ENCODE data around the gene ADPRM. TPM values are rescaled to one million over a fixed set of nuclear protein-coding genes. Genes with fewer than 3 reads are reported as not detected.

ADPRM gene, protein sequence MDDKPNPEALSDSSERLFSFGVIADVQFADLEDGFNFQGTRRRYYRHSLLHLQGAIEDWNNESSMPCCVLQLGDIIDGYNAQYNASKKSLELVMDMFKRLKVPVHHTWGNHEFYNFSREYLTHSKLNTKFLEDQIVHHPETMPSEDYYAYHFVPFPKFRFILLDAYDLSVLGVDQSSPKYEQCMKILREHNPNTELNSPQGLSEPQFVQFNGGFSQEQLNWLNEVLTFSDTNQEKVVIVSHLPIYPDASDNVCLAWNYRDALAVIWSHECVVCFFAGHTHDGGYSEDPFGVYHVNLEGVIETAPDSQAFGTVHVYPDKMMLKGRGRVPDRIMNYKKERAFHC
- 9.1 and 12.7 TPM in 2 replicates for total RNA-seq

DNA sequence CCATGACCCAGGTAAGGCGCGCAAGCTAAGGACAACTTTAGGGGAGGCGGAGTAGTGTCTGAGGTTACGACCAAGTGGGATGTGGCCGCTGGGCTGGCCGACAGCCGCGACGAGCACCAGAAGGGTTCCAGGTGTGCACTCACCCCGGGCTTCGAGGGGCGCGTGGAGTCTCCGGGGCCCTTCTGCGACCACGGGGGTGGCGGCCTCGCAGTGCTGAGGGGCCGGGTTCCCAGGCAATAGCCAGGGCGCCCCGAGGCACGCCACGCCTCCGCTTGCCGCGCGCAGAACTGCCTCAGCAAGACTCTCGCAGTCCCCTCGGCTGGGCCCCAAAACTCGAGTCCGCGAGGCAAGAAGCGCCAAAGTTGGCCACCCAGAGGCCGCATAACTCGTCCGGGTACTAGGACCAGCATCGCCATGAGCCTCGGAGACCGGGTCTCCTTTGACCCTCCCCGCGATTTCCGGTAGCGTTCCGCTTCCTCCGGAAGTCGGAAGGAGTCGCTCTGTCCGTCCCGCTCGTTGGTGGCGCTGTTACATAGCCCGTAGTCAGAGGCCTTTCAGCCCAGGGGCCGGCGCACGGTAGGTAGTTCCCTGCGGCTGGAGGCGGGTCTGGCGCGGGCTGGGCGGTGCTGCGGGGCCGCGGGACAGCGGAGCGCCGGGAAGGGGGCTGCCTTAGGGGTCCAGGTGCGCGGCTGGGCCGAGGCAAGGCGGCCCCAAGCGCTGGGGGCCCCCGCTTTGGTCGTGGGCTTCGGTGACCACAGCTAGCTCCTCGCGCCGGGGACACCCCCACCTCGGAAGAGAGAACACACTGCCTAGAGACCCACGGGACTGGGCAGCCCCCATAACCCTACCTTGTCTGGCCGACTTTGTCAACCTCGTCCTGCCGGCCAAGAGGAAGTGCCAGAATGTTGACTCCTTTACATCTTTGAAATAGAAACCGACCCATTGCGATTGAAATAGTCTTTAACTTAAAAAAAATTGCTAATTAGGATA lies at the start of gene ADPRM, which contains the start of gene SCO1:
ADPRM (plus strand) TSS at position 503 of the 990 bp plus-strand sequence. CDS start 7,333 bp downstream, outside the sequence.
SCO1 (minus strand) TSS at position 442 of the 990 bp plus-strand sequence; CDS start at position 416, 26 bp downstream.

DNA sequence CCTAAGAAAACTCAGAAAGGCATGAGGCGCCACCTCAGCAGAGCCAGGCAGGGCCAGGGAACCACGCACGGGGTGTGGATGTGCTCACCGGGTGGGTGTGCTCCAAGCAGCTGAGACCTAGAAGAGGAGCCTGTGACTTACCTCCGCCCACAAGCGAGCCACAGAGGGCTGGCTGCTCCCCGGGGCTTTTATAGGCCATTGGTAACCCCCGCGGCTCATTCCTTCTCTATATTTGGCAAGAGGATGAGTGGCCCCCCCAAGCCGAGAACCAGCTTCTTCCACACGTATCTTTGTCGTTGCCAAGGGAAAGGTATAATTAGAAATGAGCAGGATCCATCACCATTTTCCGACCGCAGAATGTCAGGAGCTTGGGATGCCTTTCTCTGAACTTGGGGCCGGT lies 40.2 kb upstream of the ADPRM start, which contains the start of gene MYH3:
MYH3 (minus strand) TSS at position 162 of the 400 bp plus-strand sequence. CDS start 2,245 bp downstream, outside the sequence.

DNA sequence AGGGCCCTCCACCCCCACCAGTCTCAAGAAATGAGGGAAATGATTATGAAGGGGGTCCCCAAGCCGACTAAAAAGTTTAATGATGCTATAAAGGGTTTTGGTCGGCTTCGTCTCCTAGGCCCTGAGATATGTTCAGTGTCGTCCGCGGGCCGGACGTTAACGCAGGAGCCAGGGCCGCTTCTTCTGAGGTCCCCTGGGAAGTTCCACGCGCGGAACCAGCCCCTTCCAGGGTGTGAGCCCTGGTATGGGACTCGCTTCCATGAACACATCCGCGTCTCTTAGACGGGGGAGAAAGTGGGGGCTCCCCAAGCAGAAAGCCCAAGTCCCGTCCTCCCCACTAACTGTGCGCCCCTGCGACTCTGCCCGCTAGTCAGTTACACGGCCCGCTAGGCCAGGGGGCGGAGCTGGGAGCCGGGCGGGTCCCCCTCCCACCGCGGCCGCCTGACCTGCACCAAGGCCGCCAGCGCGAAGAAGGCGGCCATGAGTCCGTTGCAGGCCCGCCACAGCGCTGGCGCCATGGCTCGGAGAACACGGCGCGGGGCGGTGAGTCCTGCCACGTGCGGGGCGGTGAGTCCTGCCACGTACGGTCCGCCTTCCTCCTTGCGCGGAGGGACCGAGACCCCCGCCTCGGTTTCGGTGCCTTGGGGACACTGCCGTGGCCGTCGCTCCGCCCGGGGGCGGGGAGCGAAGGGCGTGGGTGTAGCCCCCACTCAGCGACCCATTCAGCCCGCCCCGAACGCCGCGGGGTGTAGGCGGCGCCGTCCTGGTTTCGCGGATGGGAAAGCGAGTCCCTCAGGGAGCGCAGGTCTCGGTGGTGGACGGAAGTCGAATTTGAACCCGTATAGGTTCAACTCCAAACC lies 32.2 kb downstream of the ADPRM start, which contains the start of gene TMEM220:
TMEM220 (minus strand) TSS at position 690 of the 860 bp plus-strand sequence; CDS start at position 518, 172 bp downstream.

Other genes starting within 250 kb of the ADPRM start
- not detected in 2 replicates for gene MYH4, start 228.0 kb upstream of the ADPRM start, total RNA-seq
- not detected in 2 replicates for gene MYH1, start 179.1 kb upstream of the ADPRM start, total RNA-seq
- gene MYH2, start 147.9 kb upstream of the ADPRM start, total RNA-seq = not detected in 2 replicates
- 0.10 and 0.65 TPM in 2 replicates for gene MYH3, start 40.3 kb upstream of the ADPRM start, total RNA-seq
- gene SCO1, start 61 bp upstream of the ADPRM start, total RNA-seq = 19.4 and 20.9 TPM in 2 replicates
- 1.2 and 4.2 TPM in 2 replicates for gene TMEM220, start 32.4 kb downstream of the ADPRM start, total RNA-seq
- not detected in 2 replicates for gene TMEM238L, start 106.5 kb downstream of the ADPRM start, total RNA-seq
- gene PIRT, start 140.5 kb downstream of the ADPRM start, total RNA-seq = not detected in 2 replicates

All from vein endothelial cell (primary cell).